Measurements from ENCODE around the gene SMAD3.

SMAD3 gene

DNA sequence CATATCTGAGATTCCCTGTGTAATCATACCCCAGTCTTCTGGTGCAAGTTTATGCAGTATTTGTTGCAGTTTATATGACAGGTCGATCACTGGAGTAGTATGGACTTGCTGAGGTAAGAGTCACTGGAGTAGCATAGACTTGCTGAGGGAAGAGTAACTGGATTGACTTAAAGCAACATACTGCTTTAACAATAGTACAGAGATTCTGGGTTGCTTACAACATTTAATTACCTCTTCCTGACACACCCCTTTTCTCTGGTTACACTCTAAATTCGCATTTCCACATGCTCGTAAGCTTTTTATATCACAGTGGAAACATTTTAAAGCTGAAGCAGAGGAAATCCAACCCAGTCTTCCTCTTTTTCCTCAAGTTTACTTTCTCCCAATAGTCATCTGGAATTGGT is 177.3 kb downstream of the SMAD3 start:
- no peak for DNase-seq (ENCODE audit: low read depth)
